Measurements from ENCODE around the gene VPS37D.
"Not testable (repeated sequence)": the region's sequence is repeated elsewhere in the genome, so short reads cannot be mapped to it uniquely, and the experiment has no call there.

The VPS37D gene

GRCh38 chr7:73717991-73718405 lies 50.4 kb downstream of the VPS37D start:
- Mint-ChIP-seq H3K9me3 (no peaks in the 10 kb centered on the region), H3K36me3 (ENCODE audit: low read depth) (peaks cover 2% of the 10 kb centered on the region), H3K4me3 (peak overlapping the region; percentile 92), H3K27me3 (ENCODE audit: low read depth) (peaks cover 23% of the 10 kb centered on the region), H3K27ac (peak overlapping the region; percentile 84), H3K4me1 (ENCODE audit: low read depth) (peaks cover 27% of the 10 kb centered on the region)

GRCh38 chr7:73718438-73718881 lies 50.8 kb downstream of the VPS37D start:
- peaks cover 24% of the 10 kb centered on the region for H3K4me1 Mint-ChIP-seq (ENCODE audit: low read depth)
- H3K4me3 Mint-ChIP-seq = peak overlapping the region; percentile 92
- H3K27me3 Mint-ChIP-seq (ENCODE audit: low read depth) = peaks cover 23% of the 10 kb centered on the region
- peak overlapping the region; percentile 84 for H3K27ac Mint-ChIP-seq
- H3K9me3 Mint-ChIP-seq = no peaks in the 10 kb centered on the region
- H3K36me3 Mint-ChIP-seq (ENCODE audit: low read depth) = no peaks in the 10 kb centered on the region

GRCh38 chr7:73718905-73719805 lies 51.5 kb downstream of the VPS37D start, which contains the start of gene STX1A:
Gene STX1A, minus strand, starts transcription at chr7:73719669. Its CDS starts 38 bp downstream, at chr7:73719631.
- H3K27me3 Mint-ChIP-seq (ENCODE audit: low read depth) = peaks cover 23% of the 10 kb centered on the region
- peaks cover 24% of the 10 kb centered on the region for H3K4me1 Mint-ChIP-seq (ENCODE audit: low read depth)
- H3K4me3 Mint-ChIP-seq = peak within 1 kb of the TSS; percentile 92
- H3K9me3 Mint-ChIP-seq = no peaks in the 10 kb centered on the region
- H3K27ac Mint-ChIP-seq = peak within 1 kb of the TSS; percentile 62
- H3K36me3 Mint-ChIP-seq (ENCODE audit: low read depth) = no peaks in the 10 kb centered on the region

GRCh38 chr7:73719806-73720169 lies 52.2 kb downstream of the VPS37D start:
- H3K4me3 Mint-ChIP-seq = peak overlapping the region; percentile 83
- no peak overlapping the region for H3K27ac Mint-ChIP-seq
- H3K27me3 Mint-ChIP-seq (ENCODE audit: low read depth) = peaks cover 25% of the 10 kb centered on the region
- H3K4me1 Mint-ChIP-seq (ENCODE audit: low read depth) = peaks cover 24% of the 10 kb centered on the region
- H3K9me3 Mint-ChIP-seq = no peaks in the 10 kb centered on the region
- H3K36me3 Mint-ChIP-seq (ENCODE audit: low read depth) = no peaks in the 10 kb centered on the region

- peaks cover 27% of the 10 kb centered on the region for H3K27me3 Mint-ChIP-seq (ENCODE audit: low read depth)
- H3K9me3 Mint-ChIP-seq; H3K36me3 Mint-ChIP-seq (ENCODE audit: low read depth): not testable (repeated sequence)
- peak overlapping the region; percentile 62 for H3K27ac Mint-ChIP-seq
- peaks cover 24% of the 10 kb centered on the region for H3K4me1 Mint-ChIP-seq (ENCODE audit: low read depth)
- H3K4me3 Mint-ChIP-seq = peak overlapping the region; percentile 83
These were observed 52.8 kb downstream of the VPS37D start for GRCh38 chr7:73720443-73720842.

GRCh38 chr7:73721377-73721817 lies 53.8 kb downstream of the VPS37D start:
- peaks cover 27% of the 10 kb centered on the region for H3K27me3 Mint-ChIP-seq (ENCODE audit: low read depth)
- no peaks in the 10 kb centered on the region for H3K36me3 Mint-ChIP-seq (ENCODE audit: low read depth)
- no peaks in the 10 kb centered on the region for H3K9me3 Mint-ChIP-seq
- peaks cover 18% of the 10 kb centered on the region for H3K4me1 Mint-ChIP-seq (ENCODE audit: low read depth)
- H3K4me3 Mint-ChIP-seq = peak overlapping the region; percentile 61
- H3K27ac Mint-ChIP-seq = peak overlapping the region; percentile 49

Data from T-helper 1 cell treated with Interleukin-12 subunit alpha and Interleukin-12 subunit beta and Interleukin-4 antibody, amounts not matched to agents 30 μg/mL and 1 μg/mL, for 36 hours (primary cell).